NCI-H1417 (cell line): ENCODE data around the gene TUNAR.
"Not testable (repeated sequence)": the region's sequence is repeated elsewhere in the genome, so short reads cannot be mapped to it uniquely, and the experiment has no call there.

ENCODE experiments used
- DNase-seq, 3 experiments: peaks; one replicate each; lab custom pipeline; 2025; lab: John Stamatoyannopoulos, UW

The TUNAR gene

GRCh38 chr14:95915330-95915729 is 38.7 kb downstream of the TUNAR start:
- DNase-seq = peak in 2 of 3 experiments; percentile 33 to 61

DNA sequence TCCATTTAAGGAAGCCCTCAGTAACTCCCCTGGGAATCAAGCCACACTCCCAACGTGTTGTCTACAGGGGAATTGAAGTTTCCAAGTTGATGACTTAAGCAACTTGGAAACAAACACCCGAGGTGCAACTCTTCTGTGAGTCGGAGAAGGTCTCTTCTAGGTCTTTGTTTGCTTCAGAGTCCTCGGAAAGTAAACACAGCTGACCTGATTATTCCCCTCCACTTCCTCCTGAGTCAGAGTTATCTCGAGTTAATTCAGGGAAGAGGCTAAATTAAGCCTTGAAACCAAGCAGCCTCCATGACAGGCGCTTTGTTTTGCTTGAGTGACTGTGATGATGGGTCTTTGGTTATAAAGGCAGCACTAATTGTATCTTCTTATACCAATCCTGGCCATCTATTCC is 41.8 kb downstream of the TUNAR start:
- peak; percentile 22 to 71 (median 68) for DNase-seq

DNA sequence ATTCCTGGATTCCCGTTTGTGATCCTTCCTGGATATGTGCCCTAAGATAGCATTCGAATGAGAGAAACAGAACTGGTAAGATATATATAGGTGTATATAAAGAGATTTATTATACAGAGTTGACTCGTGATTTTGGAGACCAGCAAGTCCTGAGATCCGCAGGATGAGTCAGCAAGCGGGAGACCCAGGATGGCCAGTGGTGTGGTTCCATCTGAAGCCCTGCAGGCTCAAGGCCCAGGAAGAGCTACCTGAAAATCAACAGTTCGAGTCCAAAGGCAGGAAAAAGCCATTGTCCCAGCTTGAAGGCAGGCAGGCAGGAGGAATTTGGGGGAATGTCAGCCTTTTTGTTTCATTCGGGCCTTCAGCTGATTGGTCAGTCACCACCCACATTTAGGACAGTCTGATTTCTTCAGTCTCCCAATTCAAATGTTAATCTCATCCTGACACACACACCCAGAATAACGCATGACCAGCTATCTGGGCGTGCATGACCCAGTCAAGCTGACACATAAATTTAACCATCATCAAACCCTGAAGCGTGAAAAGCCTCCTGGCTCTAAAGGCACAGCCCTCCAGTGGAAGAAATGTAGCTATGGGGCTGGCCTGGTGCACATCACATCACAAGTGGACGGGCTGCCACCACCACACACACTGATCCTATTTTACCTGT is 44.3 kb downstream of the TUNAR start:
- DNase-seq = no peak

DNA sequence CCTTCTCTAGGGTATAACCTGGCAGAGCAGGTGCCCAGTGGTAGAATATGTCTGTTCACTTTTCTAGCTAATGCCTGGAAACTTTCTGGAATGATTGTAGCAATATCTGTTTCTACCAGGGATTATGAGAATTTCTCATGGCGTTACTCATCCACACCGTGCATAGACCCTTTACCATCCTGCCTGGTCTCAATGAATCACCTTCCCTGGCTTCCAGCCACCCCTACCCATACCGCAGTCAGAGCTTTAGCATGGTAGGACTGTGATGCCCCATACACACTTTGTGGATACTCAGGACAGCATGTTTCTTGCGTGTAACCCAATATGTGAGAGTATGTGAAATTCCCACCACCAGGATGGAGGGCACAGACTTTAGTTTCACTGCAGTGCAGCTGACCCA is 45.4 kb downstream of the TUNAR start:
- no peak for DNase-seq

DNA sequence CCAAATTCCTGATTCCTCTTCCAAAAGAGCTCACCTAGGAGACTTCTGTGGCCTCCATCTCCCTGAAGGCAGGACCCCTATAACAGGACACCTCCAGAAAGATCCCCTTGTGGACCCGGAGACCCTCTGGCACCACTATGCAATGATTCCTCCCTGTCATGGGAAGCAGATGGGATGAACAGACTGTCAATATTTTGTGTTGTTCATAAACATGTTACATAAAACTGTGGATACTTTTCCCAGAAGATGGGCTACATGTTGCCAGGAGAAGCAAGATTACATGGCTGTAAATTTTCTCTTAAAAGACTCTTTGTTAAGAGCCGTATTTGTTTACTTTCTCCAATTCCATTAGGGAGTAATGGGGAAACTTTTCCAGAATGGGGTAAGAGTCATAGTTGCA is 52.1 kb downstream of the TUNAR start:
- DNase-seq = no peak

GRCh38 chr14:95931384-95931783 is 54.8 kb downstream of the TUNAR start:
- DNase-seq = no peak

GRCh38 chr14:95935228-95935822 is 58.7 kb downstream of the TUNAR start:
- no peak for DNase-seq

GRCh38 chr14:95936041-95936440 is 59.4 kb downstream of the TUNAR start:
- no peak for DNase-seq

GRCh38 chr14:95939335-95939734 is 62.7 kb downstream of the TUNAR start:
- no peak for DNase-seq

DNA sequence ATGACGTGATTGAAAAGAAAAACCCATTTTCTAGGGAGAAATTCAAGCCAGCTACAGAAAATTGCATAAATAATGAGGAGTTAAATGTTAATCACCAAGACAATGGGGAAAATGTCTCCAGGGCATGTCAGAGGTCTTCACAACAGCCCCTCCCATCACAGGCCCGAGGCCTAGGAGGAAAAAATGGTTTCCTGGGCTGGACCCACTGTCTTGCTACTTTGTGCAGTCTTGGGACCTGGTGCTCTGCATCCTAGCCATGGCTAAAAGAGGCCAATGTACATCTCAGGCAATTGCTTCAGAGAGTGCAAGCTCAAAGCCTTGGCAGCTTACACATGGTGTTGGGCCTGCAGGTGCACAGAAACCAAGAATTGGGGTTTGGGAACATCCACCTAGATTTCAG is 65.3 kb downstream of the TUNAR start:
- no peak for DNase-seq

DNA sequence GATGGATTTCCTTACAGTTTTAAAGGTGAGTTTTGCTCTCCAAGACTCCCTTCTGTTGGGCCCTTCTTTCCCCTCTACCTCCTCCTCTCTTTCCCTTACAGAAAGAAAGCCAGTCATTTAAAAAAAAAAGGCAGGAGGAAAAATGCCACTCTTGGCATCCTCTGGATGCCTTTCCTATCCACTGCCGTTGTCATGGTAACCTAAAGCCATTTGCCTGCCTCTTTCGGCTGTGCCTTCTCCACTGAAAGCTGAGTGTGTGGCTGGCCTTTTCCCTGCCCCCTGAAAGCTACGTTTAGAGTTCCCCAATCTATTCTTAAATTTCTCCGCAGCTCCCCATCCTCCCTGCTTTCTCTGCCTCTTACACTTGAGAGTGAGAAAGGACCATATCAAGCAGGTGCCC is 67.1 kb downstream of the TUNAR start:
- peak in 2 of 3 experiments; percentile 11 to 76 for DNase-seq

GRCh38 chr14:95944462-95944861 is 67.8 kb downstream of the TUNAR start:
- DNase-seq = peak in 1 of 3 experiments; percentile 33

DNA sequence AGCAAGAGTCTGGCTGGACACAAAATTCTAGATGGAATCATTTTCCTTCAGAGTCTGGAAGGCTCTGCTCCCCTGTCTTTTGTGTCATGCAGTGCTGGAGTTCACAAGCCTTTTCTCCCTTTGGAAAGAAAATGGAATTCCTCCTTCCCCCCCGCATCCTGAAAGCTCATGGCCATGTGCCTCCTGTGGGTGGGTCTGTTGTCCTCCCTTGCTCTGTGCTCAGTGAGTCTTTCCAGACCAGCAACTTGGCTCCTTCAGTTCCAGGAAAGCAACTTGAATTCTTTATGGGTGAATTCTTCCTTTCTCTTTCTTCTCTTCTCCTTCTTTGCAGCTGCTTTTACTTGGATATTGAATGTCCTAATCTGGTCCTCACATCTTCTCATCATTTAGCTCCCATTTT is 70.2 kb downstream of the TUNAR start:
- DNase-seq = no peak

DNA sequence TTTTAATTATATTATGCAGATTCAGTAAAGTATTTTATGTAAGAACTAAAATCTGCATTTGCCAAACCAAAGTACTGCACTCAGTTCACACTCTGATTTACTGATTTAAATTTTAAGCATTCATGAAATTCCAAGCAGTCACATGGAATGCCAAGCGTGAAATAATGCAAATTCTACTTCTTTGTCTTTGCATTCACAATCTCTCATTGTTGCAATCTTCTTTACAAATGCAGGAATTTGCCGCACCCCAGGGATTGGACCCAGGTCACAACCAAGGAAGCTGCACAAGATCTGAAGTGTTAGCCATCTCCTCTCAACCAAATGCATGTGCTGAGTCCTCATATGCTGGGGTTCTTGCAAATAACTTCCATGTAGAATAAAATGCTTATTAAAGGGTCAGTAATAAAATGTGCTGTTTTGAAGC is 71.9 kb downstream of the TUNAR start:
- DNase-seq = no peak

DNA sequence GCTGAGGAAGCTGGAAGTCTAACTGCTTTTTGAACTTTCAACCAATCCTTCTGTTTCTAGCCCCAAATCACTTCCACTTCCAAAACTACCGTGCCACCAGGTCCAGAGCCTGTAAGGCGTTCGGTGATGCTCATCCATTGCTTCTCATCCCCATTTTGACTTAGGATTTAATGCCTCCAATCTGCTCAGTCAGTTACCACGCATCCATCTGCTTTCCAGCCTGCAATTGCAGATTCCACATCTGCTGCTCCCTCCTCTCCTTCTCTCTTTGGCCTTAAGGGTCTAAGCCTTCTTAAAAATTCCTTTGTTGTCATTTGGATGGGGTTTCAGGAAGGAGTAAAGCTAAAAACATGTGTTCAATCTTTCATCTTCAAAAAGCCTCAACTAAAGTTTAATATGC is 74.7 kb downstream of the TUNAR start:
- no peak for DNase-seq

DNA sequence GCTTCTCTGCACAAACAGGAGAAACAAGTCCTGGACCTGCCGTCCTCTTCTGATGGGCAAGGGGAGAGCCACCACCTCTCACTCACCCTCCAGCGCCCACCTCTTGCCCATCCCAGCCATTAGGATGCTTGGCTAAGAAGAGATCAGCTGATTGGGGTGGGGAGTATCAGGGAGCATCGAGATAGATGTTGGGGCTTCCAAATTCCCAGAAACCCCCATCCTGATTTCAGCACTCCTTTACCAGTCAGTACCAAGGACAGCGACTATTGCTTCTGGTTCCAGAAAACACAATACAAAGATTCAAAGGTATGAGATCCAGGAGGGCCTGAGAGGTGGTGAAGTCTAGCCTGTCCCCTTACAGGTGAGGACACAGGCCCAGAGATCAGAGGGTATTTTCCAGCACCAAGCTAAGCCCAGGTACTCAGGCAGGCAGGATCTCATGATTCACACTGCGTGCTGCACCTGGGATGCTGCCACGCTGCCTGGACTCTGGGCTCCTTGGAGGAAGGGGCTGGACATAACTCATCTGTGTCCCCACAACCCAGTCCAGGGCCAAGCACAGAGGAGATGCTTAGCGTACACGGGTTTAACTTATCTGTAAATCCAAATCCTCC is 76.6 kb downstream of the TUNAR start:
- no peak for DNase-seq

DNA sequence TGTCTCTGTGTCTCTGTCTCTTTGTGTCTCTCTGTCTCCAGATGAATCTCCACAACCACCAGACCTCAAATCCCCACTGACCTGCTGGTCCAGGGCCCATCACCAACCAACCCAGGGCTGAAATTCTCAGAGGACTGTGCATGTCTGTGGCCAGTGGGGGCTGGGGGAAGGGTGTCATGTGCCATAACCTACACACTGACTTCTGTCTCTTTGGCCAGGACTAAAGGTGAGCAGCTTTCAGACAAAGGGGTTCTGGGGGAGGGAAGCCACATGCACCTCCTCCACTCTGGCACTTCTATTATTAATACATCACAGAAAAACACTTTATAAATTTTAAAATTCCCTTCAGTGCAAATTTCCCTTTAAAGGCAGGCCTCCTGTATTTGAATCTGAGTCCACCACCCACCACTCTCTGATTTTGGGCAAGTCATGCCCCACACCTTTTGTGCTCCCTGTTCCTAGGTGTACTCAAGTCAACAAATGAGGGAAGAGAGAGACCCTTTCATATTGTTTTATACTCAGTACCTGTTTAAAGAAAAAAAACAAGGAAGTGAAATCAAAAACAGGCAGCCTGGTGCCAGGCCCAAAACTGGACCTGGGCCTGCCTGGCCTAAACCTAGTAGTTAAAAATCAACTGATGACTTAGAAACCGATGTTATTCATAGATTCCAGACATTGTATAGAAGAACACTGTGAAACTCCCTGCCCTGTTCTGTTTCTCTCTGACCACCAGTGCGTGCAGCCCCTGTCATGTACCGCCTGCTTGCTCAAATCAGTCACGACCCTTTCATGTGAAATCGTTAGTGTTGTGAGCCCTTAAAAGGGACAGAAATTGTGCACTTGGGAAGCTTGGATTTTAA is 80.2 kb downstream of the TUNAR start:
- DNase-seq = no peak

- no peak for DNase-seq
Measured at GRCh38 chr14:95958105-95958504, 81.5 kb downstream of the TUNAR start.

DNA sequence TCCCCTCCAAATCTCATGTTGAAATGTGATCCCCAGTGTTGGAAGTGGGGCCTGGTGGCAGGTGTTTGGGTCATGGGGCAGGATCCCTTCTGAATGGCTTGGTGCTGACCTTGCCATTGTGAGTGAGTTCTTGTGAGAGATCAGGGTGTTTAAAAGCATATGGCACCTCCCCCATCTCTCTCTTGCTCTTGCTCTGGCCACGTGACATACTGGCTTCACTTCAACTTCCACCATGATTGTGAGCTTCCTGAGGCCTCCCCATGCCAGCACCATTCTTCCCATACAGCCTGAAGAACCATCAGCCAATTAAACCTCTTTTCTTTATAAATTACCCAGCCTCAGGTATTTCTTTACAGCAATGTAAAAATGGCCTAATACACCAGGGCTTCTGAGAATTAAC is 82.7 kb downstream of the TUNAR start:
- DNase-seq = no peak

DNA sequence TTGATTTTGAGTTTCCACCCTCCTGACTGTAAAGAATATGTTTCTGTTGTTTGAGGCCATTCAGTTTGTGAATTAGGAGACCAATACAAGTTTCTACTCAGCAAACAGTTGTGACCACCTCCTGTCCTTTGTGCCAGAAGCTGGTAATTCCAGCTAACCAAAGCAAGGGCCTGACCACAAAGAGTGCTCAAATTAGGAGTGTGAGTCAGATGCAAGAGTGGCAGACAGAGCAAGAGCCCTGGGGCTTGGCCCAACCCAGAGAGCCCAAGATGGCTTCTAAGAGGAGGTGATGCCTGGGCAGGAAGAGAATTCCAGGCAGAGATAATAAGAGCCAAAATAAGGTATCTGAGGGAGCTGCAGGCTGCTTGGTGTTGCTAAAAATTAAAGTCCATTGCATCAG is 84.8 kb downstream of the TUNAR start:
- no peak for DNase-seq

- no peak for DNase-seq
Measured at GRCh38 chr14:95964901-95965300, 88.3 kb downstream of the TUNAR start.

- not testable (repeated sequence) for DNase-seq
Measured at GRCh38 chr14:95968048-95968447, 91.4 kb downstream of the TUNAR start.
